ENCODE data around the gene EIF1. TPM values are rescaled to one million over a fixed set of nuclear protein-coding genes. Genes with fewer than 3 reads are reported as not detected.

EIF1 gene
- total and polyA plus RNA-seq, 2 donors (not counting 1 experiment from before 2014, with no cell fraction given): 773 to 2,045 TPM

DNA sequence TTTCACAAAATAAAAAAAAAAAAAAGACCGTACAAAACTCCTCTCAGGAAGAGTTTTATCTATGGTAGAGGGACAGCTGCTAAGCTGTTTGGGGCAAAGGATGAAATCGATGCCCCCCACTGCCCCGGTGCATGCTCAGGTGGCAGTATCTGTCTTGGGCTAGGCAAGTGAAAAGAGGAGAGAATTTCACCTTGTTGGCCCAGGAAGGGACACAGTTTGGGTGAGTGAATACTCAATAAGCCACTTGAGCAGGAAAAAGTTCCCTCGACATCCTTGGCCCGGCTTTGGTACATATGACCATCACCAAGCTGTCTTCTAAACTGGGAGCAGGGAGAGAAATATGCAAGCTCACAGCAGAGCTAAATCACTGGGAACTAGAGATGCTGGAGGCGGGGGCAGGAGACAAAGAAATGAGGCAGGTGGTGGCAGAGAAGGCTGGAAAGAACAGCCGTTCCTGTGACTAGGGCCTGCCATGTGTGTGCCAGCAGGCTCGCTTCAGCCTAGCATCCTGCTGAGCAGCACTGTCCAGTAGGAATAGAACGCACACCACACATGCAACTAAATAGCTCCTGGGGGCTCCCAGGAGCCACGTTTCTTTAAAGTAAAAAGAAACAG lies 8.2 kb upstream of the EIF1 start:
- TF ChIP-seq, protein P1, sequence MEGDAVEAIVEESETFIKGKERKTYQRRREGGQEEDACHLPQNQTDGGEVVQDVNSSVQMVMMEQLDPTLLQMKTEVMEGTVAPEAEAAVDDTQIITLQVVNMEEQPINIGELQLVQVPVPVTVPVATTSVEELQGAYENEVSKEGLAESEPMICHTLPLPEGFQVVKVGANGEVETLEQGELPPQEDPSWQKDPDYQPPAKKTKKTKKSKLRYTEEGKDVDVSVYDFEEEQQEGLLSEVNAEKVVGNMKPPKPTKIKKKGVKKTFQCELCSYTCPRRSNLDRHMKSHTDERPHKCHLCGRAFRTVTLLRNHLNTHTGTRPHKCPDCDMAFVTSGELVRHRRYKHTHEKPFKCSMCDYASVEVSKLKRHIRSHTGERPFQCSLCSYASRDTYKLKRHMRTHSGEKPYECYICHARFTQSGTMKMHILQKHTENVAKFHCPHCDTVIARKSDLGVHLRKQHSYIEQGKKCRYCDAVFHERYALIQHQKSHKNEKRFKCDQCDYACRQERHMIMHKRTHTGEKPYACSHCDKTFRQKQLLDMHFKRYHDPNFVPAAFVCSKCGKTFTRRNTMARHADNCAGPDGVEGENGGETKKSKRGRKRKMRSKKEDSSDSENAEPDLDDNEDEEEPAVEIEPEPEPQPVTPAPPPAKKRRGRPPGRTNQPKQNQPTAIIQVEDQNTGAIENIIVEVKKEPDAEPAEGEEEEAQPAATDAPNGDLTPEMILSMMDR (IDR thresholded peaks at IDR 0.05): no peak
- no peak for TF ChIP-seq EZH2 (IDR thresholded peaks at IDR 0.05; ENCODE audit: borderline replicate concordance, insufficient read depth, low read depth, low read length, poor library complexity, severe bottlenecking)
- Histone ChIP-seq H3K4me1 (ENCODE audit: control insufficient read depth in 2 of 2, insufficient read depth in 2 of 2, low read length in 2 of 2) (peaks cover 37 to 41% of the 10 kb centered on the region in 2 donors), H4K20me1 (ENCODE audit: control insufficient read depth, insufficient read depth, low read length, poor library complexity, severe bottlenecking) (no peaks in the 10 kb centered on the region), H3K36me3 (replicated peaks in 1 of 2; ENCODE audit: control extremely low read depth in 1 of 2, control insufficient read depth in 1 of 2, extremely low read depth in 1 of 2, insufficient read depth in 2 of 2, low read length in 1 of 2) (no peaks in the 10 kb centered on the region), H2AFZ (ENCODE audit: insufficient read depth, low read depth, low read length, poor library complexity, severe bottlenecking) (no peak overlapping the region), H3K4me3 (ENCODE audit: control extremely low read depth in 1 of 5, extremely low read depth in 1 of 5, insufficient read depth in 1 of 5, low read depth in 2 of 5, low read length in 4 of 5) (no peak overlapping the region), H3K9ac (ENCODE audit: low read length) (no peak overlapping the region), H3K79me2 (ENCODE audit: control insufficient read depth, insufficient read depth, low read length) (peaks cover 7% of the 10 kb centered on the region), H3K27ac (ENCODE audit: low read length in 2 of 2) (no peak overlapping the region), H3K4me2 (replicated peaks; ENCODE audit: low read depth, low read length, poor library complexity, severe bottlenecking) (no peak overlapping the region), H3K9me3 (ENCODE audit: control extremely low read depth in 1 of 3, control insufficient read depth in 2 of 3, insufficient read depth in 1 of 3, low read length in 2 of 3) (peaks cover 0 to 12% (median 3%) of the 10 kb centered on the region in 3 donors), H3K27me3 (replicated peaks in 1 of 4; ENCODE audit: control extremely low read depth in 1 of 4, control insufficient read depth in 3 of 4, insufficient read depth in 4 of 4, low read length in 3 of 4) (no peaks in the 10 kb centered on the region)
- H3K27ac Mint-ChIP-seq: peak overlapping the region; percentile 65
- H3K4me3 Mint-ChIP-seq: no peak overlapping the region
- no peaks in the 10 kb centered on the region for H3K27me3 Mint-ChIP-seq
- 92% methylated on average over 7 of the region's 10 CpGs for WGBS (ENCODE audit: insufficient coverage)
- CTCF ChIA-PET: interaction anchor here (1.7 to 6.8 kb wide), 3 partner anchors 10 to 17 kb away, joined by 9 to 107 read pairs (median 17); partner anchors contain the start of gene EIF1
- DNase-seq (no peak), ATAC-seq (ENCODE audit: low read depth) (no peak)
- intact Hi-C loops (cut with micrococcal nuclease): no loop called here
- H3K9me3 Mint-ChIP-seq (ENCODE audit: insufficient read depth): no peaks in the 10 kb centered on the region
- POLR2A ChIA-PET: interaction anchor here (1.1 to 6.7 kb wide), 2 partner anchors 9 to 16 kb away, joined by 3 to 122 read pairs; partner anchors contain the start of gene EIF1
- peaks cover 34% of the 10 kb centered on the region for H3K4me1 Mint-ChIP-seq

DNA sequence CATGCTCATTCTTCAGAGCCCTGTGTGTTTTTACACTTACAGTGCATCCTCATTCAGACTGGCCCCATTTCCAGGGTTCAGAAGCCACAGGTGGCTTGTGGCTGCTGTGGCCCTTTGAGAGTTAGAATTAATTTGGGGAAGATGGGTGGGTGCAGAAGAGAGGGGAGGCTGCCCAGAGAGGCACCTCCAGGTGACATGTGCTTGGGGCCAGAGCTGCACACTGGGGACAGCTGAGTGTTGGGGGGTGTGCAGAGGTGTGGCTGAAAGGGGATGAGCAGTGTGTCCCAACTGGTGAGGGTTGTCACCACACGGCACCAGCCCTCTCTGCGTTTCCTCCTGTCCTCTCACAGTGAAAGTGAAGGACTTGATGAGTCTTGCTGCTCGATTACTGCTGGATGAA lies 6.9 kb upstream of the EIF1 start:
- H3K4me3 ChIP-seq (ENCODE audit: control extremely low read depth in 1 of 5, extremely low read depth in 1 of 5, insufficient read depth in 1 of 5, low read depth in 2 of 5, low read length in 4 of 5): no peak overlapping the region
- H3K36me3 ChIP-seq (replicated peaks in 1 of 2; ENCODE audit: control extremely low read depth in 1 of 2, control insufficient read depth in 1 of 2, extremely low read depth in 1 of 2, insufficient read depth in 2 of 2, low read length in 1 of 2): no peaks in the 10 kb centered on the region
- Mint-ChIP-seq H3K9me3 (ENCODE audit: insufficient read depth) (no peaks in the 10 kb centered on the region), H3K27ac (no peak overlapping the region), H3K4me1 (peaks cover 23% of the 10 kb centered on the region), H3K27me3 (no peaks in the 10 kb centered on the region), H3K4me3 (no peak overlapping the region)
- H3K9ac ChIP-seq (ENCODE audit: low read length): no peak overlapping the region
- WGBS (ENCODE audit: insufficient coverage): no CpG with 5 or more reads among the region's 3 CpGs
- peaks cover 27 to 28% of the 10 kb centered on the region in 2 donors for H3K4me1 ChIP-seq (ENCODE audit: control insufficient read depth in 2 of 2, insufficient read depth in 2 of 2, low read length in 2 of 2)
- intact Hi-C loops (cut with micrococcal nuclease): no loop called here
- POLR2A ChIA-PET: interaction anchor here (0.5 to 6.7 kb wide), 2 partner anchors 8 to 17 kb away, joined by 3 to 122 read pairs; partner anchors contain the start of gene EIF1
- H3K4me2 ChIP-seq (replicated peaks; ENCODE audit: low read depth, low read length, poor library complexity, severe bottlenecking): no peak overlapping the region
- peaks cover 0 to 8% (median 3%) of the 10 kb centered on the region in 3 donors for H3K9me3 ChIP-seq (ENCODE audit: control extremely low read depth in 1 of 3, control insufficient read depth in 2 of 3, insufficient read depth in 1 of 3, low read length in 2 of 3)
- H4K20me1 ChIP-seq (ENCODE audit: control insufficient read depth, insufficient read depth, low read length, poor library complexity, severe bottlenecking): no peaks in the 10 kb centered on the region
- ATAC-seq (ENCODE audit: low read depth): no peak
- no peak overlapping the region for H2AFZ ChIP-seq (ENCODE audit: insufficient read depth, low read depth, low read length, poor library complexity, severe bottlenecking)
- peaks cover 4% of the 10 kb centered on the region for H3K79me2 ChIP-seq (ENCODE audit: control insufficient read depth, insufficient read depth, low read length)
- CTCF ChIA-PET: interaction anchor here (0.9 to 6.8 kb wide), 3 partner anchors 8 to 18 kb away, joined by 3 to 107 read pairs (median 17); partner anchors contain the start of gene EIF1
- no peak for DNase-seq
- no peak overlapping the region for H3K27ac ChIP-seq (ENCODE audit: low read length in 2 of 2)
- H3K27me3 ChIP-seq (replicated peaks in 1 of 4; ENCODE audit: control extremely low read depth in 1 of 4, control insufficient read depth in 3 of 4, insufficient read depth in 4 of 4, low read length in 3 of 4): no peaks in the 10 kb centered on the region
- TF ChIP-seq, protein P1 (IDR thresholded peaks at IDR 0.05): no peak
- TF ChIP-seq EZH2 (IDR thresholded peaks at IDR 0.05; ENCODE audit: borderline replicate concordance, insufficient read depth, low read depth, low read length, poor library complexity, severe bottlenecking): no peak

Data from B cell (primary cell).